SK-N-SH treated with all-trans-retinoic acid at 6 μM for 48 hours (cell line): Measurements from ENCODE around the gene TMEM190.

Source experiments
- ATAC-seq: fragments of 200-7000 bp; cut with Tn5 transposase; 3 replicates; pipeline ENCODE4 v1.9.1; 2020; ENCODE audit warnings: mild to moderate bottlenecking, moderate library complexity
- BACH2 ChIP-seq: fragments of 250-450 bp; sonication (Bioruptor Pico); IDR thresholded peaks from 2 replicates; pipeline ENCODE4 v1.9.0; 2021; ENCODE audit warnings: mild to moderate bottlenecking, borderline replicate concordance
- CREB5 ChIP-seq: fragments of 250-450 bp; sonication (Bioruptor Pico); IDR thresholded peaks from 2 replicates; pipeline ENCODE4 v1.5.1; 2020; ENCODE audit warnings: low read depth, mild to moderate bottlenecking, moderate library complexity
- CSRNP3 ChIP-seq: fragments of 250-450 bp; sonication (Bioruptor Pico); IDR thresholded peaks from 2 replicates; pipeline ENCODE4 v1.5.1; 2021; ENCODE audit warnings: mild to moderate bottlenecking, moderate library complexity
- ESRRG ChIP-seq: fragments of 250-450 bp; sonication (Bioruptor Pico); IDR thresholded peaks from 2 replicates; pipeline ENCODE4 v1.6.1; 2021; ENCODE audit warnings: mild to moderate bottlenecking
- GLIS3 ChIP-seq: fragments of 250-450 bp; sonication (Bioruptor Pico); IDR thresholded peaks from 2 replicates; pipeline ENCODE4 v1.5.0; 2020; ENCODE audit warnings: mild to moderate bottlenecking, moderate library complexity
- ISL1 ChIP-seq: fragments of 250-450 bp; sonication (Bioruptor Pico); IDR thresholded peaks from 2 replicates; pipeline ENCODE4 v2.1.2; 2022; ENCODE audit warnings: mild to moderate bottlenecking, moderate library complexity
- OSR1 ChIP-seq: fragments of 250-450 bp; sonication (Bioruptor Pico); IDR thresholded peaks from 2 replicates; pipeline ENCODE4 v1.8.0; 2022; ENCODE audit warnings: moderate library complexity, mild to moderate bottlenecking, inconsistent platforms
- RARB ChIP-seq: fragments of 250-450 bp; sonication (Bioruptor Pico); IDR thresholded peaks from 2 replicates; pipeline ENCODE4 v1.8.0; 2021; ENCODE audit warnings: mild to moderate bottlenecking, moderate library complexity
- TCF4 ChIP-seq: fragments of 250-450 bp; sonication (Bioruptor Pico); IDR thresholded peaks from 2 replicates; pipeline ENCODE4 v1.8.0; 2021; ENCODE audit warnings: mild to moderate bottlenecking, moderate library complexity, borderline replicate concordance
- TOX ChIP-seq: fragments of 250-450 bp; sonication (Bioruptor Pico); IDR thresholded peaks from 2 replicates; pipeline ENCODE4 v1.8.0; 2021; ENCODE audit warnings: mild to moderate bottlenecking, moderate library complexity, borderline replicate concordance
- ZC3H10 ChIP-seq: fragments of 250-450 bp; sonication (Bioruptor Pico); IDR thresholded peaks from 2 replicates; pipeline ENCODE4 v1.5.1; 2021; ENCODE audit warnings: mild to moderate bottlenecking, moderate library complexity
- ZFP3 ChIP-seq: fragments of 250-450 bp; sonication (Bioruptor Pico); IDR thresholded peaks from 2 replicates; pipeline ENCODE4 v1.5.0; 2020; ENCODE audit warnings: mild to moderate bottlenecking, moderate library complexity
- ZFP30 ChIP-seq: fragments of 450-650 bp; formaldehyde crosslinking; IDR thresholded peaks from 2 replicates; pipeline ENCODE4 v1.5.0; 2022; ENCODE audit warnings: mild to moderate bottlenecking, moderate library complexity
- ZNF565 ChIP-seq: fragments of 450-650 bp; formaldehyde crosslinking; conservative IDR thresholded peaks from 2 replicates; pipeline ENCODE4 v1.5.0; 2020; ENCODE audit warnings: low read depth, mild to moderate bottlenecking, moderate library complexity
- ZNF70 ChIP-seq: fragments of 450-650 bp; formaldehyde crosslinking; IDR thresholded peaks from 2 replicates; pipeline ENCODE4 v1.5.0; 2020; ENCODE audit warnings: mild to moderate bottlenecking, moderate library complexity
- TF ChIP-seq, protein P1 (sequence below): fragments of 250-450 bp; sonication (Bioruptor Pico); IDR thresholded peaks from 2 replicates; pipeline ENCODE4 v1.8.0; 2021; ENCODE audit warnings: low read depth, mild to moderate bottlenecking, moderate library complexity, borderline replicate concordance
- TF ChIP-seq, protein P2 (sequence below): fragments of 250-450 bp; sonication (Bioruptor Pico); IDR thresholded peaks from 2 replicates; pipeline ENCODE4 v1.8.0; 2020; ENCODE audit warnings: mild to moderate bottlenecking, moderate library complexity, borderline replicate concordance

The TMEM190 gene

DNA sequence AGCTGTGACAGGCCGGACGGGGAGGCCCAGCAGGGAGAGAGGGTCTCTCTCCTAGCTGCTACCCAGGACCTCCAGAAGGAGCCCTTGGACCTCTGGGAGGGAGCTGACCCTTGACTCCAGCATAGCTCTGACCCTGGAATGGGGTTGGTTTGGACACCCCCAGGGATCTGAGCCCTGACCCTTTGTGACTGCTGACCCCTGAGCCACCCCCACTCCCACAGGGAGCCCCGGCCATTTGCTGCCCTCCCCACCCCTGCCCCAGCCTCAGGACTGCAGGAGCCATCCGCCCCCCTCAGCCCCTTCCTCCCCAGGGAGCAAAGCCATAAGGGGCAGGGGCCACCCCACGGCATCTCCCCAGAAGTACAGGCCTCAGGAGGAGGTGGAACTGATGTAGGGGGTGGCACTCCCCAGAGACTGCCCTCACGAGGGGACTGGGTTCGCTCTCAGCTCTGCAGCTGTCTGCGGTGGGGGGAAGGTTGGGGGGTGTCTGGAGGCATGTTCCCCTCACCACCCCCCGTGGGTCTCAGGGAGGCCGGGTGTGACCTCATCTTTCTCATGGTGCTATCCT, 29.1 kb upstream of the TMEM190 start:
- no peak for ATAC-seq
- TF ChIP-seq, protein P1, sequence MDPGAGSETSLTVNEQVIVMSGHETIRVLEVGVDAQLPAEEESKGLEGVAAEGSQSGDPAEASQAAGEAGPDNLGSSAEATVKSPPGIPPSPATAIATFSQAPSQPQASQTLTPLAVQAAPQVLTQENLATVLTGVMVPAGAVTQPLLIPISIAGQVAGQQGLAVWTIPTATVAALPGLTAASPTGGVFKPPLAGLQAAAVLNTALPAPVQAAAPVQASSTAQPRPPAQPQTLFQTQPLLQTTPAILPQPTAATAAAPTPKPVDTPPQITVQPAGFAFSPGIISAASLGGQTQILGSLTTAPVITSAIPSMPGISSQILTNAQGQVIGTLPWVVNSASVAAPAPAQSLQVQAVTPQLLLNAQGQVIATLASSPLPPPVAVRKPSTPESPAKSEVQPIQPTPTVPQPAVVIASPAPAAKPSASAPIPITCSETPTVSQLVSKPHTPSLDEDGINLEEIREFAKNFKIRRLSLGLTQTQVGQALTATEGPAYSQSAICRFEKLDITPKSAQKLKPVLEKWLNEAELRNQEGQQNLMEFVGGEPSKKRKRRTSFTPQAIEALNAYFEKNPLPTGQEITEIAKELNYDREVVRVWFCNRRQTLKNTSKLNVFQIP (CRISPR knock-in tag): no peak

- TF ChIP-seq ESRRG (CRISPR knock-in tag) (no peak), TCF4 (CRISPR knock-in tag) (no peak), OSR1 (CRISPR knock-in tag) (no peak), RARB (CRISPR knock-in tag) (no peak), ISL1 (CRISPR knock-in tag) (no peak)
- TF ChIP-seq, protein P2, sequence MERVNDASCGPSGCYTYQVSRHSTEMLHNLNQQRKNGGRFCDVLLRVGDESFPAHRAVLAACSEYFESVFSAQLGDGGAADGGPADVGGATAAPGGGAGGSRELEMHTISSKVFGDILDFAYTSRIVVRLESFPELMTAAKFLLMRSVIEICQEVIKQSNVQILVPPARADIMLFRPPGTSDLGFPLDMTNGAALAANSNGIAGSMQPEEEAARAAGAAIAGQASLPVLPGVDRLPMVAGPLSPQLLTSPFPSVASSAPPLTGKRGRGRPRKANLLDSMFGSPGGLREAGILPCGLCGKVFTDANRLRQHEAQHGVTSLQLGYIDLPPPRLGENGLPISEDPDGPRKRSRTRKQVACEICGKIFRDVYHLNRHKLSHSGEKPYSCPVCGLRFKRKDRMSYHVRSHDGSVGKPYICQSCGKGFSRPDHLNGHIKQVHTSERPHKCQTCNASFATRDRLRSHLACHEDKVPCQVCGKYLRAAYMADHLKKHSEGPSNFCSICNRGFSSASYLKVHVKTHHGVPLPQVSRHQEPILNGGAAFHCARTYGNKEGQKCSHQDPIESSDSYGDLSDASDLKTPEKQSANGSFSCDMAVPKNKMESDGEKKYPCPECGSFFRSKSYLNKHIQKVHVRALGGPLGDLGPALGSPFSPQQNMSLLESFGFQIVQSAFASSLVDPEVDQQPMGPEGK (CRISPR knock-in tag): no peak
- TF ChIP-seq, all 23 proteins: peak for 0
- no peak for ATAC-seq
Measured at GRCh38 chr19:55348317-55349034, 28.1 kb upstream of the TMEM190 start.

- no peak for TF ChIP-seq RARB (CRISPR knock-in tag)
- no peak for ATAC-seq
Measured at GRCh38 chr19:55350620-55351315, 25.9 kb upstream of the TMEM190 start.

DNA sequence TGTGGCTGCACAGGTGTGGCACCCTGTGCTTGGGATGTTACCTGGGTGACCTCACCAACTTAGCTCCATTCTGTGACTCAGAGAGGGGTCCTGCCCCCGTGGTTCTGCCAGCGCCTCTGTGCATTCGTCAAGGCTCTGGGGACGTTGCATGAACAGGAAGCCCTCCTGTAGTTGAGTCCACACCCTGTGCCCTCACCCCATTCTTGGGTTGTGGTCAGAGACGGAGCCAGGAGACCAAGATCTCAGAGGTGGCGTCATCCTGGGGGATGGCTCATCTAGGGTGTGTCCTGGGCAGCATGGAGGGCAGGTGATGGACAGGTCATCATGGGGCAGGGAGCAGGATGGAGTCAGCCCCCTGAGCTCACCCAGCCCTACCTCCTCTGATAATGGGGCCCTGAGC, 24.6 kb upstream of the TMEM190 start:
- no peak for ATAC-seq
- TF ChIP-seq CREB5 (CRISPR knock-in tag): no peak
- no peak for TF ChIP-seq OSR1 (CRISPR knock-in tag)
- no peak for TF ChIP-seq ISL1 (CRISPR knock-in tag)
- TF ChIP-seq ZFP30 (CRISPR knock-in tag): no peak
- no peak for TF ChIP-seq TOX
- no peak for TF ChIP-seq GLIS3 (CRISPR knock-in tag)
- no peak for TF ChIP-seq CSRNP3 (CRISPR knock-in tag)
- TF ChIP-seq, protein P2 (CRISPR knock-in tag): no peak
- TF ChIP-seq ZNF70 (CRISPR knock-in tag): no peak
- no peak for TF ChIP-seq ZC3H10 (CRISPR knock-in tag)

GRCh38 chr19:55352549-55353145, 24.0 kb upstream of the TMEM190 start:
- ATAC-seq: no peak

More at GRCh38 chr19:55352549-55353145, 24.0 kb upstream of the TMEM190 start:
- TF ChIP-seq TOX: no peak
- no peak for TF ChIP-seq RARB (CRISPR knock-in tag)
- no peak for TF ChIP-seq ESRRG (CRISPR knock-in tag)
- TF ChIP-seq, protein P1 (CRISPR knock-in tag): no peak
- TF ChIP-seq ZNF565 (CRISPR knock-in tag): no peak
- TF ChIP-seq ZFP3: no peak
- TF ChIP-seq BACH2 (CRISPR knock-in tag): no peak
- no peak for TF ChIP-seq CREB5 (CRISPR knock-in tag)
- TF ChIP-seq, all 23 proteins: peak for 0
